ENCODE data around the gene HLA-DMB. TPM values are rescaled to one million over a fixed set of nuclear protein-coding genes. Genes with fewer than 3 reads are reported as not detected.
A peak's percentile ranks its signal among the peaks of the same experiment; 100 is the strongest.

Gene HLA-DMB
- total RNA-seq, 1 donor from 2014 or later: 1.1 TPM

DNA sequence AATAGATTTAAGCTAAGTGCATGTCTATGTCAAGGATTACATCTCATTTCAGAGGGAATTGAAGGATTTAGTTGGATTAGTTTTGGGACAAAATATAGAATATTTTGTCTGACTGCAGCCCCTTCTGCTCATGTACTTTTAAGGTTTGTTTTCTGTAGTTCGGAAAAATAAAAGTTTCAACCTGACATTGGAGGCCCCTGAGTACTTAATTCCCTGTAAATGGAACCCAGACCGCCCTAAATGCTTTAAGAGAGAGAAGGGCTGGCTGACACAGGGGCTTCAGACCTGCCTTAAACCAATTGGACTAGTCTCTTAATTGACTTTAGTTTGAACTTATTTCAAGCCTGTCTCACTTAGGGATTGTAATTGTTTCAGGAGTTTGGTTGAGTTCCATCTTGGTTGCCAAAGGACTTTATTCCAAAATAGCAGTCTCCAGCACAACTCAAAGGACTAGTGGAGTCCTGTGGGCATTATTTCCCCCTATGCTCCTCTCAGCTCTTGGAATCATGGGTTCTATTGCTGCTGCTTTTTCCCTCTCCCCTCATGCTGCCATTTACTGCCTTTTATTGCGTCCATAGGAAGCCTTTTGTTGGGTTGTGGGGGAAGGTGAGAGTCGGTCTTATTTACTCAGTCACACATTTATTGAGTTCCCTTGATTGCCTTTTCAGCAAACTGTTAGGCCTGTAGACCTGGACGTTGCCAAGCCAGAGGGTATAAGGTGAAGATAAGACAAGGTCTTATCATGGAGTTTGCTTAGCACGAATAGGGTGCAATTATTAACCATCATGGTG is 42.1 kb upstream of the HLA-DMB start:
- H3K4me3 Mint-ChIP-seq (ENCODE audit: low read depth): peak overlapping the region; percentile 37
- no peak for DNase-seq (ENCODE audit: low spot score, unreplicated experiment)
- peak overlapping the region; percentile 58 for H3K27ac Mint-ChIP-seq
- H3K4me1 Mint-ChIP-seq (ENCODE audit: low read depth): peaks cover 44% of the 10 kb centered on the region
- H3K36me3 Mint-ChIP-seq (ENCODE audit: insufficient read depth): peaks cover 34% of the 10 kb centered on the region
- H3K27me3 Mint-ChIP-seq: peaks cover 24% of the 10 kb centered on the region
- H3K9me3 Mint-ChIP-seq (ENCODE audit: low read depth): no peaks in the 10 kb centered on the region
- no peak for TF ChIP-seq CTCF (IDR thresholded peaks at IDR 0.05; ENCODE audit: unreplicated experiment)

- H3K9me3 Mint-ChIP-seq (ENCODE audit: low read depth): no peaks in the 10 kb centered on the region
- no peak for DNase-seq (ENCODE audit: low spot score, unreplicated experiment)
- no peak for TF ChIP-seq CTCF (IDR thresholded peaks at IDR 0.05; ENCODE audit: unreplicated experiment)
- H3K4me3 Mint-ChIP-seq (ENCODE audit: low read depth): peak overlapping the region; percentile 23
- H3K27me3 Mint-ChIP-seq: peaks cover 17% of the 10 kb centered on the region
- H3K36me3 Mint-ChIP-seq (ENCODE audit: insufficient read depth): peaks cover 41% of the 10 kb centered on the region
- peaks cover 49% of the 10 kb centered on the region for H3K4me1 Mint-ChIP-seq (ENCODE audit: low read depth)
- H3K27ac Mint-ChIP-seq: peak overlapping the region; percentile 58
Observed at GRCh38 chr6:32982084-32982701, 41.4 kb upstream of the HLA-DMB start.

- H3K4me3 Mint-ChIP-seq (ENCODE audit: low read depth): no peak overlapping the region
- no peak for TF ChIP-seq CTCF (IDR thresholded peaks at IDR 0.05; ENCODE audit: unreplicated experiment)
- peaks cover 56% of the 10 kb centered on the region for H3K36me3 Mint-ChIP-seq (ENCODE audit: insufficient read depth)
- H3K9me3 Mint-ChIP-seq (ENCODE audit: low read depth): no peaks in the 10 kb centered on the region
- H3K27me3 Mint-ChIP-seq: peaks cover 4% of the 10 kb centered on the region
- no peak for DNase-seq (ENCODE audit: low spot score, unreplicated experiment)
- H3K4me1 Mint-ChIP-seq (ENCODE audit: low read depth): peaks cover 58% of the 10 kb centered on the region
- H3K27ac Mint-ChIP-seq: no peak overlapping the region
Observed at GRCh38 chr6:32980488-32981038, 39.7 kb upstream of the HLA-DMB start.

DNA sequence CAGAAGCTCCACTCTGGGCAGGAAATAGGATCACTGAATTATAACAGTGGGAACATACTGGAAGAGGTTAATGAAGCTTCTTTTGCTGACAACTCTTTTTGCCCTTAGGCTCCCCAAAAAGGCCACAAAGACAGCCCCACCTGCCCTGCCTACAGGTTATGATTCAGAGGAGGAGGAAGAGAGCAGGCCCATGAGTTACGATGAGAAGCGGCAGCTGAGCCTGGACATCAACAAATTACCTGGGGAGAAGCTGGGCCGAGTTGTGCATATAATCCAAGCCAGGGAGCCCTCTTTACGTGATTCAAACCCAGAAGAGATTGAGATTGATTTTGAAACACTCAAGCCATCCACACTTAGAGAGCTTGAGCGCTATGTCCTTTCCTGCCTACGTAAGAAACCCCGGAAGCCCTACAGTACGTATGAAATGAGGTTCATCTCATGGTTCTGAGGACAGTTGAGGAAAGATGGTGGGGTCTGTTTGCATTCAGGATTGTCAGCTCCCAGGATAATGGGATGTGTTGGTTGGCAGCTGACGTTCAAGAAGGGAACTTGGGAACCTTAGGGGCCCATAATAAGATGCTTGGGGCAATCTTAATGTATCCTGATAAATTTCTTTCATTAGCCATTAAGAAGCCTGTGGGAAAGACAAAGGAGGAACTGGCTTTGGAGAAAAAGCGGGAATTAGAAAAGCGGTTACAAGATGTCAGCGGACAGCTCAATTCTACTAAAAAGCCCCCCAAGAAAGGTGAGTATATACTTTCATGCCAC is 39.1 kb upstream of the HLA-DMB start:
- Mint-ChIP-seq H3K4me1 (ENCODE audit: low read depth) (peaks cover 57% of the 10 kb centered on the region), H3K4me3 (ENCODE audit: low read depth) (no peak overlapping the region)

More for the DNA sequence above, 39.1 kb upstream of the HLA-DMB start:
- Mint-ChIP-seq H3K27me3 (no peaks in the 10 kb centered on the region), H3K27ac (peak overlapping the region; percentile 47), H3K9me3 (ENCODE audit: low read depth) (no peaks in the 10 kb centered on the region), H3K36me3 (ENCODE audit: insufficient read depth) (peaks cover 61% of the 10 kb centered on the region)
- no peak for TF ChIP-seq CTCF (IDR thresholded peaks at IDR 0.05; ENCODE audit: unreplicated experiment)
- no peak for DNase-seq (ENCODE audit: low spot score, unreplicated experiment)
